Activated naive CD4-positive, alpha-beta T cell treated with anti-CD3 and anti-CD28 coated beads, Interleukin-2, amount 10 ng/mL, durations not matched to agents 7 days and 5 days (primary cell): ENCODE results near the gene MTRFR.

Experiments used
- CTCF ChIA-PET: fragments of 350-600 bp; sonication (Branson Sonifier 250); formaldehyde crosslinking; loops from one replicate; lab custom pipeline; 2021; ENCODE audit warnings: antibody characterized with exemption; lab: Charles Lee
- DNase-seq: peaks from one replicate; pipeline ENCODE4 v3.0.0-alpha.2; 2020
- H3K27ac Mint-ChIP-seq: one replicate; pipeline ENCODE4 v1.8.0; 2021; ENCODE audit warnings: mild to moderate bottlenecking, moderate library complexity, mixed read lengths
- H3K27me3 Mint-ChIP-seq: one replicate; pipeline ENCODE4 v1.8.0; 2021; ENCODE audit warnings: mild to moderate bottlenecking, mixed read lengths
- H3K36me3 Mint-ChIP-seq: one replicate; pipeline ENCODE4 v1.8.0; 2021; ENCODE audit warnings: mixed read lengths
- H3K4me1 Mint-ChIP-seq: one replicate; pipeline ENCODE4 v1.8.0; 2021; ENCODE audit warnings: mixed read lengths
- H3K4me3 Mint-ChIP-seq: one replicate; pipeline ENCODE4 v1.8.0; 2021; ENCODE audit warnings: mild to moderate bottlenecking, moderate library complexity, mixed read lengths
- H3K9me3 Mint-ChIP-seq: one replicate; pipeline ENCODE4 v1.8.0; 2021; ENCODE audit warnings: mixed read lengths

MTRFR gene

DNA sequence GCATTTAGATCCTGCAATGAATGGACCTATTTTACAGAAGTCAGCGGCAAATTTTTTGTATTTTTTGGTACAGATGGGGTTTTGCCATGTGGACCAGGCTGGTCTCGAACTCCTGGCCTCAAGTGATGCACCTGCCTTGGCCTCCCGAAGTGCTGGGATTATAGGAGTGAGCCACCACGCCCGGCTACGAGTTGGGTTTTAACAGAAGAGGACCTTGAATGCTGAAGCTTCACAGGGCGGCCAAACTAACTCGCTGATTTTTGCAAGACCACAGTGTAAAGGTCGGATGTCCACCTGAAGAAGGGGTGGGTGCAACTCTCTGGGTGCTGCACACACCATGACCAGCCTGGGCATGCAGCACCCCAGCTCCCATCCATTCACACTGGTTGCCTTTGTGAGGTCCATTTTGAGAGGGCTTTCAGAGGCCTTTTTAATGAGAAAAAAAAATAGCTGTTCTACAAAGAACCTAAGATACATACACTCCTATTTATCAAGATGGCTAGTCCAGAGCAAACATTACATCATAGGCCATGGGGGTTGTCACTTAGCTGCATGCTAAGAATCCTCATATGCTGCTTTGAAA, 60.0 kb downstream of the MTRFR start:
- H3K36me3 Mint-ChIP-seq, result peaks cover 37% of the 10 kb centered on the region
- no peak for DNase-seq
- H3K27ac Mint-ChIP-seq, result no peak overlapping the region
- H3K4me3 Mint-ChIP-seq, result no peak overlapping the region
- CTCF ChIA-PET, result interaction anchor here (0.8 kb wide), 1 partner anchor 289 kb away, joined by 3 read pairs; no protein-coding TSS in a partner anchor
- no peaks in the 10 kb centered on the region for H3K4me1 Mint-ChIP-seq
- no peaks in the 10 kb centered on the region for H3K27me3 Mint-ChIP-seq
- H3K9me3 Mint-ChIP-seq, result no peaks in the 10 kb centered on the region

DNA sequence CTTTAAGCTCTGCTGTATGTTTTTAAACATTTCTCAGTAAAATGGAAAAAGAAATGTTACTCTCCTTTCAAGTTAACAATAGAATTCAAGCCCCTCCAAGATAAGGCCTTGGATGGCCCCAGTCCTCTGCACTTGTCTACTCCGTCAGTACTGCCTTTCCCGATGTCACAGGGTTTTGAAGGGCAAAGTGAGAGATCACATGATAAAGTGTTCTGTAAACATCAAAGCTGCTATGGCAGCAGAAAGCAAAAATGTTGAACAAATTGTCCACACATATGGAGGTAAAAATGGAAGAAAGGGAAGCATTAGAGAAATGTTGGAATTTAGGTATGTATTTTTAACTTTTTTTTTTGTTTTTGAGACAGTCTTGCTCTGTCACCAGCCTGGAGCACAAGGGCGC, 71.9 kb downstream of the MTRFR start:
- CTCF ChIA-PET, result no interaction called here
- no peak overlapping the region for H3K4me3 Mint-ChIP-seq
- no peak overlapping the region for H3K27ac Mint-ChIP-seq
- H3K27me3 Mint-ChIP-seq, result no peaks in the 10 kb centered on the region
- H3K4me1 Mint-ChIP-seq, result no peaks in the 10 kb centered on the region
- no peak for DNase-seq
- peaks cover 41% of the 10 kb centered on the region for H3K36me3 Mint-ChIP-seq
- H3K9me3 Mint-ChIP-seq, result no peaks in the 10 kb centered on the region

GRCh38 chr12:123306200-123306599, 73.0 kb downstream of the MTRFR start:
- Mint-ChIP-seq H3K9me3 (no peaks in the 10 kb centered on the region), H3K4me3 (no peak overlapping the region), H3K27me3 (no peaks in the 10 kb centered on the region), H3K27ac (no peak overlapping the region), H3K4me1 (no peaks in the 10 kb centered on the region), H3K36me3 (peaks cover 44% of the 10 kb centered on the region)
- DNase-seq, result no peak
- CTCF ChIA-PET, result no interaction called here
